ENCODE results near the gene SBNO2. TPM values are rescaled to one million over a fixed set of nuclear protein-coding genes. Genes with fewer than 3 reads are reported as not detected.

The SBNO2 gene
- total RNA-seq, 4 donors from 2014 or later, result 14.9 to 67.2 (median 20.9) TPM

GRCh38 chr19:1170938-1171754, 2.9 kb downstream of the SBNO2 start:
- Histone ChIP-seq H3K27ac (peak overlapping the region in 3 of 4 donors; percentile 86 to 97 (median 93)), H3K9me3 (no peaks in the 10 kb centered on the region), H3K4me1 (peaks cover 0 to 74% (median 28%) of the 10 kb centered on the region in 3 donors), H3K36me3 (peaks cover 0 to 28% of the 10 kb centered on the region in 2 donors), H3K4me3 (peak overlapping the region in 1 of 2 donors; percentile 78), H3K27me3 (no peaks in the 10 kb centered on the region)
- WGBS, 2 donors (ENCODE audit: low coverage in 1 of 2), result 80 to 83% methylated on average over 15 to 24 of the region's 38 CpGs
- no peak for ATAC-seq
- TF ChIP-seq CTCF (IDR thresholded peaks at IDR 0.05), result no peak
- no peak for TF ChIP-seq POLR2A (IDR thresholded peaks at IDR 0.05)
- no peak for TF ChIP-seq POLR2AphosphoS5 (IDR thresholded peaks at IDR 0.05)
- TF ChIP-seq EP300 (IDR thresholded peaks at IDR 0.05), result no peak

GRCh38 chr19:1169921-1170885, 3.9 kb downstream of the SBNO2 start:
- no peaks in the 10 kb centered on the region for H3K27me3 ChIP-seq
- peak; percentile 27 for ATAC-seq
- H3K4me3 ChIP-seq, result peak overlapping the region in 1 of 2 donors; percentile 28
- TF ChIP-seq CTCF (IDR thresholded peaks at IDR 0.05) (no peak), POLR2AphosphoS5 (IDR thresholded peaks at IDR 0.05) (peak; percentile 76), POLR2A (IDR thresholded peaks at IDR 0.05) (peak in 1 of 2 donors; percentile 25)
- WGBS, 2 donors (ENCODE audit: low coverage in 1 of 2), result 45 to 77% methylated on average over 6 to 29 of the region's 52 CpGs
- H3K36me3 ChIP-seq, result peaks cover 0 to 28% of the 10 kb centered on the region in 2 donors
- H3K4me1 ChIP-seq, result peaks cover 0 to 78% (median 28%) of the 10 kb centered on the region in 3 donors
- H3K9me3 ChIP-seq, result no peaks in the 10 kb centered on the region
- peak overlapping the region in 3 of 4 donors; percentile 78 to 82 (median 81) for H3K27ac ChIP-seq

- no peak for TF ChIP-seq EP300 (IDR thresholded peaks at IDR 0.05)
- no peak for TF ChIP-seq POLR2AphosphoS5 (IDR thresholded peaks at IDR 0.05)
- no peak for TF ChIP-seq CTCF (IDR thresholded peaks at IDR 0.05)
- no peak for TF ChIP-seq POLR2A (IDR thresholded peaks at IDR 0.05)
- H3K9me3 ChIP-seq, result no peaks in the 10 kb centered on the region
- no peaks in the 10 kb centered on the region for H3K27me3 ChIP-seq
- peaks cover 0 to 80% (median 30%) of the 10 kb centered on the region in 3 donors for H3K4me1 ChIP-seq
- peaks cover 0 to 28% of the 10 kb centered on the region in 2 donors for H3K36me3 ChIP-seq
- WGBS, 2 donors (ENCODE audit: low coverage in 1 of 2), result 50% methylated on average over 5 of the region's 10 CpGs; no CpG with 5 or more reads in 1 of the 2 donors
- H3K4me3 ChIP-seq, result peak overlapping the region in 1 of 2 donors; percentile 46
- peak overlapping the region; percentile 34 to 82 (median 80) for H3K27ac ChIP-seq
- ATAC-seq, result no peak
Measured at GRCh38 chr19:1169411-1169791, 4.7 kb downstream of the SBNO2 start.

- H3K27ac ChIP-seq, result peak overlapping the region; percentile 34 to 82 (median 80)
- peak overlapping the region in 1 of 2 donors; percentile 46 for H3K4me3 ChIP-seq
- peak; percentile 17 for ATAC-seq
- no peaks in the 10 kb centered on the region for H3K27me3 ChIP-seq
- no CpG with 5 or more reads among the region's 50 CpGs for WGBS, 2 donors (ENCODE audit: low coverage in 1 of 2)
- peak in 1 of 4 experiments; percentile 8 for TF ChIP-seq CTCF (IDR thresholded peaks at IDR 0.05)
- TF ChIP-seq POLR2AphosphoS5 (IDR thresholded peaks at IDR 0.05), result peak; percentile 66
- no peak for TF ChIP-seq EP300 (IDR thresholded peaks at IDR 0.05)
- no peaks in the 10 kb centered on the region for H3K9me3 ChIP-seq
- peaks cover 0 to 82% (median 29%) of the 10 kb centered on the region in 3 donors for H3K4me1 ChIP-seq
- peaks cover 0 to 28% of the 10 kb centered on the region in 2 donors for H3K36me3 ChIP-seq
Measured at GRCh38 chr19:1168572-1169410, 5.3 kb downstream of the SBNO2 start.

All from gastroesophageal sphincter (tissue), 4 donors.